ENCODE measurements around the gene MAPK8.

MAPK8 gene

GRCh38 chr10:48468866-48469511 is 162.5 kb downstream of the MAPK8 start:
- FAIRE-seq (no peak), DNase-seq (ENCODE audit: insufficient read length) (peak; percentile 0)
- TF ChIP-seq POLR2A (IDR thresholded peaks at IDR 0.05; ENCODE audit: low read depth, low read length), result no peak
- TF ChIP-seq POLR2AphosphoS5 (IDR thresholded peaks at IDR 0.05; ENCODE audit: low read depth, low read length), result no peak

- no peak for FAIRE-seq
- no peak for TF ChIP-seq POLR2AphosphoS5 (IDR thresholded peaks at IDR 0.05; ENCODE audit: low read depth, low read length)
- no peak for TF ChIP-seq POLR2A (IDR thresholded peaks at IDR 0.05; ENCODE audit: low read depth, low read length)
- TF ChIP-seq TAF1 (IDR thresholded peaks at IDR 0.05; ENCODE audit: borderline replicate concordance, low read depth, low read length), result no peak
- no peak for DNase-seq (ENCODE audit: insufficient read length)
These were observed 163.1 kb downstream of the MAPK8 start for GRCh38 chr10:48469516-48470020.

- TF ChIP-seq POLR2A (IDR thresholded peaks at IDR 0.05; ENCODE audit: low read depth, low read length), result no peak
- no peak for TF ChIP-seq POLR2AphosphoS5 (IDR thresholded peaks at IDR 0.05; ENCODE audit: low read depth, low read length)
- TF ChIP-seq TAF1 (IDR thresholded peaks at IDR 0.05; ENCODE audit: borderline replicate concordance, low read depth, low read length), result no peak
- DNase-seq (ENCODE audit: insufficient read length) (no peak), FAIRE-seq (no peak)
These were observed 163.8 kb downstream of the MAPK8 start for GRCh38 chr10:48470115-48470892.

- TF ChIP-seq POLR2A (IDR thresholded peaks at IDR 0.05; ENCODE audit: low read depth, low read length), result no peak
- TF ChIP-seq POLR2AphosphoS5 (IDR thresholded peaks at IDR 0.05; ENCODE audit: low read depth, low read length), result no peak
- TF ChIP-seq TAF1 (IDR thresholded peaks at IDR 0.05; ENCODE audit: borderline replicate concordance, low read depth, low read length), result no peak
- FAIRE-seq (no peak), DNase-seq (ENCODE audit: insufficient read length) (no peak)
These were observed 164.7 kb downstream of the MAPK8 start for GRCh38 chr10:48470893-48471805.

GRCh38 chr10:48472501-48473069 is 166.1 kb downstream of the MAPK8 start:
- DNase-seq (ENCODE audit: insufficient read length) (no peak), FAIRE-seq (no peak)
- TF ChIP-seq TAF1 (IDR thresholded peaks at IDR 0.05; ENCODE audit: borderline replicate concordance, low read depth, low read length), result no peak
- no peak for TF ChIP-seq POLR2AphosphoS5 (IDR thresholded peaks at IDR 0.05; ENCODE audit: low read depth, low read length)
- TF ChIP-seq POLR2A (IDR thresholded peaks at IDR 0.05; ENCODE audit: low read depth, low read length), result no peak

GRCh38 chr10:48473704-48474103 is 167.2 kb downstream of the MAPK8 start:
- TF ChIP-seq POLR2A (IDR thresholded peaks at IDR 0.05; ENCODE audit: low read depth, low read length) (no peak), TAF1 (IDR thresholded peaks at IDR 0.05; ENCODE audit: borderline replicate concordance, low read depth, low read length) (no peak), POLR2AphosphoS5 (IDR thresholded peaks at IDR 0.05; ENCODE audit: low read depth, low read length) (no peak)
- no peak for FAIRE-seq
- no peak for DNase-seq (ENCODE audit: insufficient read length)

- FAIRE-seq (no peak), DNase-seq (ENCODE audit: insufficient read length) (no peak)
- TF ChIP-seq POLR2A (IDR thresholded peaks at IDR 0.05; ENCODE audit: low read depth, low read length) (no peak), TAF1 (IDR thresholded peaks at IDR 0.05; ENCODE audit: borderline replicate concordance, low read depth, low read length) (no peak), POLR2AphosphoS5 (IDR thresholded peaks at IDR 0.05; ENCODE audit: low read depth, low read length) (no peak)
These were observed 168.4 kb downstream of the MAPK8 start for GRCh38 chr10:48474765-48475365.

- no peak for TF ChIP-seq TAF1 (IDR thresholded peaks at IDR 0.05; ENCODE audit: borderline replicate concordance, low read depth, low read length)
- TF ChIP-seq POLR2A (IDR thresholded peaks at IDR 0.05; ENCODE audit: low read depth, low read length), result no peak
- no peak for TF ChIP-seq POLR2AphosphoS5 (IDR thresholded peaks at IDR 0.05; ENCODE audit: low read depth, low read length)
- no peak for FAIRE-seq
These were observed 169.4 kb downstream of the MAPK8 start for GRCh38 chr10:48475943-48476278.

GRCh38 chr10:48476279-48476982 is 170.0 kb downstream of the MAPK8 start:
- DNase-seq (ENCODE audit: insufficient read length), result no peak

More at GRCh38 chr10:48475943-48476278, 169.4 kb downstream of the MAPK8 start:
- no peak for DNase-seq (ENCODE audit: insufficient read length)

GRCh38 chr10:48477141-48477540 is 170.7 kb downstream of the MAPK8 start:
- DNase-seq (ENCODE audit: insufficient read length) (no peak), FAIRE-seq (no peak)
- TF ChIP-seq TAF1 (IDR thresholded peaks at IDR 0.05; ENCODE audit: borderline replicate concordance, low read depth, low read length), result no peak
- TF ChIP-seq POLR2AphosphoS5 (IDR thresholded peaks at IDR 0.05; ENCODE audit: low read depth, low read length), result no peak
- no peak for TF ChIP-seq POLR2A (IDR thresholded peaks at IDR 0.05; ENCODE audit: low read depth, low read length)

More at GRCh38 chr10:48476279-48476982, 170.0 kb downstream of the MAPK8 start:
- TF ChIP-seq POLR2A (IDR thresholded peaks at IDR 0.05; ENCODE audit: low read depth, low read length) (no peak), POLR2AphosphoS5 (IDR thresholded peaks at IDR 0.05; ENCODE audit: low read depth, low read length) (no peak), TAF1 (IDR thresholded peaks at IDR 0.05; ENCODE audit: borderline replicate concordance, low read depth, low read length) (no peak)
- no peak for FAIRE-seq
